COR-L47 (cell line): ENCODE data around the gene PLEKHG4.

Experiments used
- DNase-seq: peaks from one replicate; lab custom pipeline; 2025; lab: John Stamatoyannopoulos, UW

Gene PLEKHG4

GRCh38 chr16:67246081-67246755, 33.1 kb upstream of the PLEKHG4 start:
- DNase-seq: peak; percentile 40

- DNase-seq: peak; percentile 66
Observed at GRCh38 chr16:67246756-67247191, 32.6 kb upstream of the PLEKHG4 start.

GRCh38 chr16:67247192-67248072, 31.9 kb upstream of the PLEKHG4 start, which contains the start of gene FHOD1:
TSS of gene FHOD1 (minus strand) at chr16:67247481. CDS start at chr16:67247410, 71 bp downstream.
- peak; percentile 88 for DNase-seq

- no peak for DNase-seq
Observed at GRCh38 chr16:67248073-67248400, 31.3 kb upstream of the PLEKHG4 start.

GRCh38 chr16:67248401-67249177, 30.7 kb upstream of the PLEKHG4 start, which contains the start of gene SLC9A5:
TSS of gene SLC9A5 (plus strand) at chr16:67248979. CDS start at chr16:67249015, 36 bp downstream.
- peak; percentile 40 for DNase-seq

GRCh38 chr16:67249178-67250044, 29.9 kb upstream of the PLEKHG4 start:
- no peak for DNase-seq

- DNase-seq: no peak
Observed at GRCh38 chr16:67250045-67250327, 29.3 kb upstream of the PLEKHG4 start.

- no peak for DNase-seq
Observed at GRCh38 chr16:67252609-67253497, 26.5 kb upstream of the PLEKHG4 start.

GRCh38 chr16:67254801-67255552, 24.4 kb upstream of the PLEKHG4 start:
- no peak for DNase-seq

- no peak for DNase-seq
Observed at GRCh38 chr16:67255553-67256221, 23.6 kb upstream of the PLEKHG4 start.

GRCh38 chr16:67256701-67257230, 22.6 kb upstream of the PLEKHG4 start:
- no peak for DNase-seq

GRCh38 chr16:67257486-67258160, 21.7 kb upstream of the PLEKHG4 start:
- DNase-seq: no peak

GRCh38 chr16:67258161-67258835, 21.0 kb upstream of the PLEKHG4 start:
- no peak for DNase-seq

GRCh38 chr16:67259705-67260104, 19.6 kb upstream of the PLEKHG4 start:
- DNase-seq: no peak

- DNase-seq: peak; percentile 37
Observed at GRCh38 chr16:67260426-67261063, 18.8 kb upstream of the PLEKHG4 start.

GRCh38 chr16:67263201-67263600, 16.1 kb upstream of the PLEKHG4 start:
- no peak for DNase-seq

- no peak for DNase-seq
Observed at GRCh38 chr16:67264277-67264676, 15.1 kb upstream of the PLEKHG4 start.
